ENCODE data around the gene SOBP.

GRCh38 chr6:107660839-107661238 is 170.9 kb downstream of the SOBP start:
- no peak for TF ChIP-seq CTCF (IDR thresholded peaks at IDR 0.05; ENCODE audit: low read depth, low read length)
- no peak for TF ChIP-seq EZH2phosphoT487 (IDR thresholded peaks at IDR 0.05; ENCODE audit: low read depth)
